ENCODE data around the gene HOXA3. TPM values are rescaled to one million over a fixed set of nuclear protein-coding genes. Genes with fewer than 3 reads are reported as not detected.

Gene HOXA3
- total RNA-seq, 1 experiment from 2014 or later, result not detected

- no CpG with 5 or more reads among the region's 29 CpGs for WGBS (ENCODE audit: extremely low coverage, insufficient read length, low lambda C conversion rate)
- Histone ChIP-seq H3K79me2 (ENCODE audit: insufficient read depth, low read length) (no peaks in the 10 kb centered on the region), H3K23me2 (ENCODE audit: insufficient read length, low read depth, low read length, poor library complexity, severe bottlenecking) (peaks cover 14% of the 10 kb centered on the region), H3K79me1 (ENCODE audit: insufficient read depth, low read depth, low read length, poor library complexity, severe bottlenecking) (no peaks in the 10 kb centered on the region), H3K4me1 (ENCODE audit: insufficient read depth, low read length) (no peaks in the 10 kb centered on the region), H3K27ac (ENCODE audit: insufficient read length, low read depth, low read length) (no peak overlapping the region), H2AFZ (ENCODE audit: low read length) (no peak overlapping the region), H3T11ph (ENCODE audit: low read length) (no peak overlapping the region), H3K27me3 (ENCODE audit: insufficient read depth, low read length) (peaks cover 98% of the 10 kb centered on the region), H3K4ac (ENCODE audit: low read depth, low read length) (no peak overlapping the region), H3K4me2 (ENCODE audit: insufficient read depth, insufficient read length, low read length) (peak overlapping the region; percentile 65), H3K9ac (ENCODE audit: extremely low read depth, insufficient read length, low read length) (no peak overlapping the region), H3K14ac (ENCODE audit: insufficient read depth, low read length) (no peak overlapping the region), H3K18ac (ENCODE audit: insufficient read length, low read depth, low read length) (no peak overlapping the region), H2AK5ac (ENCODE audit: insufficient read length, low read length) (no peak overlapping the region), H4K20me1 (ENCODE audit: control insufficient read depth, insufficient read depth, insufficient read length) (no peaks in the 10 kb centered on the region), H3K56ac (ENCODE audit: insufficient read length, low read depth, low read length) (no peak overlapping the region), H2BK12ac (ENCODE audit: insufficient read length, low read depth, low read length) (no peak overlapping the region), H2BK15ac (ENCODE audit: low read depth, low read length) (no peak overlapping the region), H4K91ac (ENCODE audit: insufficient read length, low read depth, low read length) (no peak overlapping the region), H4K5ac (ENCODE audit: insufficient read length, low read depth, low read length) (no peak overlapping the region), H3K9me3 (ENCODE audit: control insufficient read depth, low read depth, low read length) (no peaks in the 10 kb centered on the region), H2BK5ac (ENCODE audit: insufficient read length, low read length) (no peak overlapping the region), H3K23ac (ENCODE audit: insufficient read length, low read depth, low read length) (no peak overlapping the region), H2BK120ac (ENCODE audit: low read depth, low read length, poor library complexity, severe bottlenecking) (no peak overlapping the region), H4K8ac (replicated peaks; ENCODE audit: insufficient read length, low read depth, low read length) (no peak overlapping the region), H2BK20ac (ENCODE audit: low read depth, low read length, poor library complexity, severe bottlenecking) (no peak overlapping the region)
- H3K9me3 Mint-ChIP-seq, result peaks cover 14 to 28% of the 10 kb centered on the region in 2 experiments
- peaks cover 7 to 20% of the 10 kb centered on the region in 2 experiments for H3K4me1 Mint-ChIP-seq
- no peaks in the 10 kb centered on the region; a peak in 2 of 7 replicates for H3K36me3 Mint-ChIP-seq (ENCODE audit: insufficient read depth in 1 of 3, low read depth in 3 of 3)
- no peak for DNase-seq
- peaks cover 100% of the 10 kb centered on the region for H3K27me3 Mint-ChIP-seq (ENCODE audit: low read depth)
- TF ChIP-seq, protein P1, sequence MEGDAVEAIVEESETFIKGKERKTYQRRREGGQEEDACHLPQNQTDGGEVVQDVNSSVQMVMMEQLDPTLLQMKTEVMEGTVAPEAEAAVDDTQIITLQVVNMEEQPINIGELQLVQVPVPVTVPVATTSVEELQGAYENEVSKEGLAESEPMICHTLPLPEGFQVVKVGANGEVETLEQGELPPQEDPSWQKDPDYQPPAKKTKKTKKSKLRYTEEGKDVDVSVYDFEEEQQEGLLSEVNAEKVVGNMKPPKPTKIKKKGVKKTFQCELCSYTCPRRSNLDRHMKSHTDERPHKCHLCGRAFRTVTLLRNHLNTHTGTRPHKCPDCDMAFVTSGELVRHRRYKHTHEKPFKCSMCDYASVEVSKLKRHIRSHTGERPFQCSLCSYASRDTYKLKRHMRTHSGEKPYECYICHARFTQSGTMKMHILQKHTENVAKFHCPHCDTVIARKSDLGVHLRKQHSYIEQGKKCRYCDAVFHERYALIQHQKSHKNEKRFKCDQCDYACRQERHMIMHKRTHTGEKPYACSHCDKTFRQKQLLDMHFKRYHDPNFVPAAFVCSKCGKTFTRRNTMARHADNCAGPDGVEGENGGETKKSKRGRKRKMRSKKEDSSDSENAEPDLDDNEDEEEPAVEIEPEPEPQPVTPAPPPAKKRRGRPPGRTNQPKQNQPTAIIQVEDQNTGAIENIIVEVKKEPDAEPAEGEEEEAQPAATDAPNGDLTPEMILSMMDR (conservative IDR thresholded peaks at IDR 0.05), result no peak
- H3K4me3 Mint-ChIP-seq, result peak overlapping the region; percentile 58 to 77
- H3K27ac Mint-ChIP-seq, result no peak overlapping the region
Observed at GRCh38 chr7:27142580-27143022, 9.8 kb downstream of the HOXA3 start.

Data from H9 (cell line).